Mesendoderm (in vitro differentiated cells): ENCODE measurements around the gene ADCK1.

Source experiments
- DNase-seq: peaks from one replicate; pipeline ENCODE4 v3.0.0; 2013
- H2AK5ac ChIP-seq: 2 replicates; pipeline ENCODE4 v1.6.1; 2013; ENCODE audit warnings: low read length, inconsistent platforms
- H2BK120ac ChIP-seq: 2 replicates; pipeline ENCODE4 v1.6.1; 2013; ENCODE audit warnings: low read depth, mild to moderate bottlenecking, low read length, moderate library complexity, mixed read lengths
- H2BK15ac ChIP-seq: replicated peaks from 2 replicates; pipeline ENCODE4 v1.6.1; 2013; ENCODE audit warnings: low read depth, mild to moderate bottlenecking, moderate library complexity
- H2BK5ac ChIP-seq: 2 replicates; pipeline ENCODE4 v1.6.1; 2013; ENCODE audit warnings: low read length, inconsistent platforms
- H3K18ac ChIP-seq: 2 replicates; pipeline ENCODE4 v1.6.1; 2013; ENCODE audit warnings: mild to moderate bottlenecking, low read length, mixed read lengths
- H3K23ac ChIP-seq: one replicate; pipeline ENCODE4 v1.6.1; 2013; ENCODE audit warnings: low read length
- H3K27ac ChIP-seq: 2 replicates; pipeline ENCODE4 v1.5.1; 2013; ENCODE audit warnings: low read depth, mild to moderate bottlenecking, inconsistent platforms, low read length, moderate library complexity
- H3K27me3 ChIP-seq: 2 replicates; pipeline ENCODE4 v1.6.1; 2013; ENCODE audit warnings: low read length, control low read depth, mild to moderate bottlenecking, inconsistent platforms; ENCODE audit not compliant: insufficient read depth, poor library complexity
- H3K36me3 ChIP-seq: 2 replicates; pipeline ENCODE4 v1.6.1; 2013; ENCODE audit warnings: low read length, inconsistent platforms; ENCODE audit not compliant: control insufficient read depth, insufficient read depth
- H3K4ac ChIP-seq: one replicate; pipeline ENCODE4 v1.6.1; 2013; ENCODE audit warnings: low read depth, mild to moderate bottlenecking, low read length, moderate library complexity
- H3K4me1 ChIP-seq: 2 replicates; pipeline ENCODE4 v1.6.1; 2013; ENCODE audit warnings: low read depth, low read length, inconsistent platforms; ENCODE audit not compliant: control insufficient read depth
- H3K4me2 ChIP-seq: 2 replicates; pipeline ENCODE4 v1.6.1; 2013; ENCODE audit warnings: low read length
- H3K4me3 ChIP-seq: 2 replicates; pipeline ENCODE4 v1.5.1; 2013; ENCODE audit warnings: mild to moderate bottlenecking, low read length
- H3K56ac ChIP-seq: one replicate; pipeline ENCODE4 v1.6.1; 2013; ENCODE audit warnings: low read length
- H3K79me1 ChIP-seq: 2 replicates; pipeline ENCODE4 v1.6.1; 2013; ENCODE audit warnings: low read length, inconsistent platforms
- H3K79me2 ChIP-seq: 2 replicates; pipeline ENCODE4 v1.6.1; 2013; ENCODE audit warnings: mild to moderate bottlenecking, low read length; ENCODE audit not compliant: control insufficient read depth, insufficient read depth
- H3K9ac ChIP-seq: 2 replicates; pipeline ENCODE4 v1.6.1; 2013; ENCODE audit warnings: low read length, inconsistent platforms
- H4K5ac ChIP-seq: one replicate; pipeline ENCODE4 v1.6.1; 2013; ENCODE audit warnings: low read length
- H4K8ac ChIP-seq: one replicate; pipeline ENCODE4 v1.6.1; 2013; ENCODE audit warnings: low read depth, mild to moderate bottlenecking, control low read depth, low read length, moderate library complexity
- WGBS: extraction: QIAGEN DNeasy Blood & Tissue Kit; methylation state at CpG from one replicate; pipeline ENCODE4 v1.1.7; 2013; ENCODE audit warnings: low lambda C conversion rate, missing lambda C conversion rate; ENCODE audit not compliant: insufficient coverage; ENCODE audit errors: extremely low coverage; 5-methylcytosine and 5-hydroxymethylcytosine counted together

The ADCK1 gene

DNA sequence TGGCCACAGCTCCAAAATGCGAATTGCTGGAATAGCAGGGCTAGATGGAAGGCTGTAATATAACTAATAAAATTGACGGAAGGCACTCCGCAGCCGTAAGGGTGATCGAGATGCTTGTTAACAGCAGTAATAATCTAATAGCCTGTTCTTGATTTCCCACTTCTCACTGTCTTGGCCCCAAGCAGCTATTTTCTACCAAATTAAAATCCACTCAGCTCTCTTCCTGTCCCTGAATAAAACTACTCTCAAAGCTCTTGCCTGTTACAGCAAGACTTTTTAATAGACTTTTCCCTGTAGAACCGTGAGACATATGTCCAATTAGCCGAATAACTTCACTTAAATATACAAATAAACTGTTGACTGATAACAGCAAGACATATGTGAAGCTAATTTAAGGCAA is 38.0 kb downstream of the ADCK1 start:
- Histone ChIP-seq H3K27ac (no peak overlapping the region), H3K27me3 (no peaks in the 10 kb centered on the region), H3K79me2 (no peaks in the 10 kb centered on the region), H3K4me1 (no peaks in the 10 kb centered on the region), H3K4me3 (no peak overlapping the region), H3K79me1 (no peaks in the 10 kb centered on the region), H3K9ac (no peak overlapping the region), H2BK5ac (no peak overlapping the region), H3K56ac (no peak overlapping the region), H4K5ac (no peak overlapping the region), H3K23ac (no peak overlapping the region), H2BK15ac (no peak overlapping the region), H4K8ac (no peak overlapping the region), H2AK5ac (no peak overlapping the region), H3K4me2 (no peak overlapping the region), H3K36me3 (no peaks in the 10 kb centered on the region), H3K4ac (no peak overlapping the region), H2BK120ac (no peak overlapping the region), H3K18ac (no peak overlapping the region)
- WGBS: no CpG with 5 or more reads among the region's 7 CpGs
- DNase-seq: no peak

DNA sequence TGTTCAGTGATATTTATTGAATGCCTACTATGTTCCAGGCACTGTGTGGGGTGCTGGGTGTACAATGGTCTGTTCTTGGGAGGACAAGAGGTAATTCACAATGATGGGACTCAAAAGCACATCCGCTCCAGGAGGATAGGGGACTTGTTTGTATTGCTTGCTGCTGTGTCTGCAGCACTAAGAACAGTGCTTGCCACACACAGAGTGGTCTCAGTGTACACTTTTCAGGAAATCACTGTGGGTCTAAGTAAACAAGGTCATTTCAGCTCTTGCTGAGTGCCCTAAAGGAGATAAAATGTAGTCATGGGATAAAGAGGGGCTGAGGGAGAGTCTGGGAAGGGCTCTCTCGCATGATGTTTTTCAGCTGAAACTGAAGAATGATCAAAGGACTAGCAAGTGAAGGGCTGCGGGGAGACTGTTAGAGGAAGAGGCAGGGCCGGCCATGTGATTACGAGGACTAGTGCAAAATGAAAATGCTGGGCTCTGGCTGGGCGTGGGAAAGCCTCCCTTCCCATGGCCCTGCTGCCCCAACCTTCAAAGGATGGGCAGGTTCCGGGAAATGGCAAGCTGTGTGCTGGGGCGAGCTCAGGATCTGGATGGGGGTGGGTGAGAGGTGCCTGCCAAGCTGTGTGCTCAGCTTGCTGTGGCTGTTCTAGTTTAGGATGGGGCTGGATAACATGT is 39.1 kb downstream of the ADCK1 start:
- no peak overlapping the region for H3K18ac ChIP-seq
- H3K9ac ChIP-seq: no peak overlapping the region
- no peak overlapping the region for H3K56ac ChIP-seq
- H3K79me2 ChIP-seq: no peaks in the 10 kb centered on the region
- no peak overlapping the region for H3K4ac ChIP-seq
- no peak overlapping the region for H2AK5ac ChIP-seq
- H3K23ac ChIP-seq: no peak overlapping the region
- no peaks in the 10 kb centered on the region for H3K4me1 ChIP-seq
- no CpG with 5 or more reads among the region's 8 CpGs for WGBS
- no peak overlapping the region for H3K4me2 ChIP-seq
- H3K79me1 ChIP-seq: no peaks in the 10 kb centered on the region
- H3K36me3 ChIP-seq: no peaks in the 10 kb centered on the region
- H2BK5ac ChIP-seq: no peak overlapping the region
- H4K8ac ChIP-seq: no peak overlapping the region
- H2BK120ac ChIP-seq: no peak overlapping the region
- H2BK15ac ChIP-seq: no peak overlapping the region
- H3K27me3 ChIP-seq: no peaks in the 10 kb centered on the region
- H3K27ac ChIP-seq: no peak overlapping the region
- no peak overlapping the region for H3K4me3 ChIP-seq
- H4K5ac ChIP-seq: no peak overlapping the region
- DNase-seq: no peak

DNA sequence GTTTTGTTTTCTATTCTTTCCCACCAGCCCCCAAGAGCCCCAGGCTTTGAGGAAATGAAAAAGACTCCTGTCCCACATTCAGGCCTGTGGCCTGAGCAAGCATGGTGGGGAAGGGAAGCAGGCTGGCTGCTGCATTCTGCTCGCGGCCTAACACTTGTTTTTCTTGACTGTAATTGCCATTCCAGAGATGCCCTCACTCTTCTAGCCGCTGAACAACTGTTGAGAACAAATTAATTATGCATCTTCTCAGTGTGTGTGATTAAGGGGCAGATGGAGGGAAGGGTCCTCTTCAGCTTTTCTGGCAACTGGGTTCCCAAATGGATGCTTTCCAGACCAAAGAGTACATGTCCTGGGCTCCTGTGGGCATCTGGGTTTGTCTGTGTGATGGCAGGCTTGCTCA is 43.3 kb downstream of the ADCK1 start:
- no peak overlapping the region for H3K56ac ChIP-seq
- H3K9ac ChIP-seq: no peak overlapping the region
- H3K27me3 ChIP-seq: no peaks in the 10 kb centered on the region
- H3K18ac ChIP-seq: no peak overlapping the region
- H2AK5ac ChIP-seq: no peak overlapping the region
- H4K8ac ChIP-seq: no peak overlapping the region
- no peaks in the 10 kb centered on the region for H3K36me3 ChIP-seq
- no peak overlapping the region for H4K5ac ChIP-seq
- H3K79me2 ChIP-seq: no peaks in the 10 kb centered on the region
- H3K79me1 ChIP-seq: no peaks in the 10 kb centered on the region
- WGBS: no CpG with 5 or more reads among the region's 3 CpGs
- H2BK120ac ChIP-seq: no peak overlapping the region
- no peak overlapping the region for H3K4me2 ChIP-seq
- no peak overlapping the region for H2BK15ac ChIP-seq
- no peaks in the 10 kb centered on the region for H3K4me1 ChIP-seq
- no peak overlapping the region for H3K4ac ChIP-seq
- no peak overlapping the region for H3K4me3 ChIP-seq
- H3K27ac ChIP-seq: no peak overlapping the region
- H3K23ac ChIP-seq: no peak overlapping the region
- DNase-seq: no peak
- no peak overlapping the region for H2BK5ac ChIP-seq

DNA sequence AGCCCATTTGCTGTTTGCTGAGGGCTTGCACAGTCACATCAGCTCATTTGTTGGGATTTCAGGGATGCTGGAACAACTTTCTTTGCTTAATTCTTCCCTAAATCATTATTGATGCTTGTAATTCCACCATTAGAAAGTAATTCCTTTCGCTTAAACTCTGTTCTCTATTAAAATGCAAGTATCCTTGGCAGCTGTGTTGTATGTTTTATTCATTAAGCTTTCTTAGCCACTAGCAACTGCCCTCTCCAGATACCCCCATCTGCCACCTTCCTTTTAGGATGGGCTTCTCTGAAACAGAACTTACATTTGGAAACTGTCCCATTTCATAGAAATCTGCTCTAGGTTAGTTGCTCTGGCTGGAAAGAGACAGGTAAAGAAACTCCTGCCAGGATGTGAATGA is 43.7 kb downstream of the ADCK1 start:
- no peak overlapping the region for H2BK15ac ChIP-seq
- no peaks in the 10 kb centered on the region for H3K79me2 ChIP-seq
- H3K9ac ChIP-seq: no peak overlapping the region
- no peak overlapping the region for H3K27ac ChIP-seq
- H3K18ac ChIP-seq: no peak overlapping the region
- H2BK5ac ChIP-seq: no peak overlapping the region
- WGBS: no CpG with 5 or more reads among the region's 1 CpG
- H3K4me2 ChIP-seq: no peak overlapping the region
- no peaks in the 10 kb centered on the region for H3K79me1 ChIP-seq
- no peak overlapping the region for H2BK120ac ChIP-seq
- H3K4me1 ChIP-seq: no peaks in the 10 kb centered on the region
- no peaks in the 10 kb centered on the region for H3K27me3 ChIP-seq
- no peak overlapping the region for H4K8ac ChIP-seq
- DNase-seq: no peak
- no peak overlapping the region for H3K4ac ChIP-seq
- no peak overlapping the region for H3K4me3 ChIP-seq
- no peak overlapping the region for H3K56ac ChIP-seq
- H3K36me3 ChIP-seq: no peaks in the 10 kb centered on the region
- no peak overlapping the region for H2AK5ac ChIP-seq
- no peak overlapping the region for H3K23ac ChIP-seq
- H4K5ac ChIP-seq: no peak overlapping the region

DNA sequence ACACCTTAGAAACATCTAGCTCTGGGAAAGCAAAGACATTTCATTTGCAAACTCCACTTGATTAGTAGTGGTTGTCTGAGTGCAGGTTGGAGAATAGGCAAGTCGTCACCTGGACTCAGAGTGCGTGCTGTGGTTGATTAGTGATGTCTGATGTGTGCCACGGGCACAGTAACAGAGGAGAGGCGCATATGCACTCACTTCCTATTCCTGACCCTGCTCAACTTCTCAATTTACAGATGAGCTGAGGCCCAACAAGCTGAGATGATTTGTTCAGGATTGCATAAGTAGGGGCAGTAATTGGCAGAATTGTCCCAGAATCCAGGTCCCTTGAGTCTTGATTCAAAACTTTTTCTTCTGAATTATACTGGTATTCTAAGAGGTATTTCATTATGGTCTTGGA is 44.9 kb downstream of the ADCK1 start:
- no peak overlapping the region for H3K4me2 ChIP-seq
- H3K79me2 ChIP-seq: no peaks in the 10 kb centered on the region
- no peak overlapping the region for H3K18ac ChIP-seq
- H3K56ac ChIP-seq: no peak overlapping the region
- H3K23ac ChIP-seq: no peak overlapping the region
- DNase-seq: no peak
- H3K79me1 ChIP-seq: no peaks in the 10 kb centered on the region
- H3K9ac ChIP-seq: no peak overlapping the region
- no peak overlapping the region for H3K4ac ChIP-seq
- no CpG with 5 or more reads among the region's 4 CpGs for WGBS
- H2BK15ac ChIP-seq: no peak overlapping the region
- H3K27ac ChIP-seq: no peak overlapping the region
- H4K8ac ChIP-seq: no peak overlapping the region
- H3K36me3 ChIP-seq: no peaks in the 10 kb centered on the region
- no peak overlapping the region for H3K4me3 ChIP-seq
- H2BK120ac ChIP-seq: no peak overlapping the region
- no peak overlapping the region for H4K5ac ChIP-seq
- no peak overlapping the region for H2BK5ac ChIP-seq
- H3K27me3 ChIP-seq: no peaks in the 10 kb centered on the region
- H2AK5ac ChIP-seq: no peak overlapping the region
- H3K4me1 ChIP-seq: no peaks in the 10 kb centered on the region

DNA sequence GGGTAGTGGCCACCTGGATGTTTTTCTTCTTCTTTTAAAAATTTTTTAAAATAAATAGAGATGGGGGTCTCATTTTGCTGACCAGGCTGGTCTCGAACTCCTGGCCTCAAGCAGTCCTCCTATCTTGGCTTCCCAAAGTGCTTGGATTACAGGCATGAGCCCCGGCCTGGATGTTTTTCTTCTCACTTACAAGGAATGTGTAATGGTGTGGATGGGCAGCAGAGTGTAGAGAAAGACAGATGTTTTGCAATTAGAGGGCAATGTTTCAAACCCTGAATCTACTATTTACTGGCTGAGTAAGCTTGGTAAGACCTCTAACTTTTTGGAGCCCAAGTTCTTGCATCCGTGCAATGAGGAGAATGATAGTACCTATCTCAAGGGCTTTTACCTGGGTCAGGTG is 48.1 kb downstream of the ADCK1 start:
- WGBS: no CpG with 5 or more reads among the region's 3 CpGs
- Histone ChIP-seq H3K56ac (no peak overlapping the region), H3K23ac (no peak overlapping the region), H4K5ac (no peak overlapping the region), H3K4me3 (no peak overlapping the region), H3K27ac (no peak overlapping the region), H2BK120ac (no peak overlapping the region), H3K18ac (no peak overlapping the region), H4K8ac (no peak overlapping the region), H3K4ac (no peak overlapping the region), H3K79me1 (no peaks in the 10 kb centered on the region), H3K4me1 (no peaks in the 10 kb centered on the region), H2AK5ac (no peak overlapping the region), H3K79me2 (no peaks in the 10 kb centered on the region), H3K4me2 (no peak overlapping the region), H2BK15ac (no peak overlapping the region), H3K36me3 (no peaks in the 10 kb centered on the region), H2BK5ac (no peak overlapping the region), H3K27me3 (no peaks in the 10 kb centered on the region), H3K9ac (no peak overlapping the region)
- no peak for DNase-seq
